ENCODE data around the gene MRPS11.

DNA sequence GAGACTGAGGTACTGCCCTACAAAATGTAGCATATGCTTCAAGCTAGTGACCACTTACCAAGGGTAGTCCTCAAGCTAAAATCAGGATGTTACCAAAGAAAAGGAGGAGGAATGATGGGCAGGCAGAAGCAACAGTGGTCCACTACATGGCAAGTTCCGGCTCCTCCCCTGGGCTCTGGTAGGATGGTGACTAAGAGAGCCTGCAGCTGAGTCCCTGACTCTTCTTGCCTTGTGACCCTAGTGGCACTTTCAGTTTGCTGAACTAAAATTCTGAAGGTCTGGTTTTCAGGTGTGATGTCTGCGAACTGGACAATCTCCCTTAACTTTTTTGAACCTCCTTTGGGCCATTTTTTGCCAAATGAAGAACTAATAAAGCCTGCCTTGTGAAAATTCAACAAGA lies 41.2 kb upstream of the MRPS11 start:
- TF ChIP-seq, protein P1, sequence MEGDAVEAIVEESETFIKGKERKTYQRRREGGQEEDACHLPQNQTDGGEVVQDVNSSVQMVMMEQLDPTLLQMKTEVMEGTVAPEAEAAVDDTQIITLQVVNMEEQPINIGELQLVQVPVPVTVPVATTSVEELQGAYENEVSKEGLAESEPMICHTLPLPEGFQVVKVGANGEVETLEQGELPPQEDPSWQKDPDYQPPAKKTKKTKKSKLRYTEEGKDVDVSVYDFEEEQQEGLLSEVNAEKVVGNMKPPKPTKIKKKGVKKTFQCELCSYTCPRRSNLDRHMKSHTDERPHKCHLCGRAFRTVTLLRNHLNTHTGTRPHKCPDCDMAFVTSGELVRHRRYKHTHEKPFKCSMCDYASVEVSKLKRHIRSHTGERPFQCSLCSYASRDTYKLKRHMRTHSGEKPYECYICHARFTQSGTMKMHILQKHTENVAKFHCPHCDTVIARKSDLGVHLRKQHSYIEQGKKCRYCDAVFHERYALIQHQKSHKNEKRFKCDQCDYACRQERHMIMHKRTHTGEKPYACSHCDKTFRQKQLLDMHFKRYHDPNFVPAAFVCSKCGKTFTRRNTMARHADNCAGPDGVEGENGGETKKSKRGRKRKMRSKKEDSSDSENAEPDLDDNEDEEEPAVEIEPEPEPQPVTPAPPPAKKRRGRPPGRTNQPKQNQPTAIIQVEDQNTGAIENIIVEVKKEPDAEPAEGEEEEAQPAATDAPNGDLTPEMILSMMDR (IDR thresholded peaks at IDR 0.05) = no peak
- no peak for TF ChIP-seq POLR2A (IDR thresholded peaks at IDR 0.05)
